Islet of Langerhans (tissue), 1 donor: ENCODE data around the gene PGM1.

Experiments used
- FAIRE-seq: peaks from one replicate; lab custom pipeline; 2011; peaks lifted over from hg19 to GRCh38; lab: Jason Lieb, UNC

Gene PGM1

GRCh38 chr1:63665824-63666223, 72.6 kb downstream of the PGM1 start:
- no peak for FAIRE-seq

GRCh38 chr1:63668298-63668697, 75.1 kb downstream of the PGM1 start:
- FAIRE-seq: no peak

- no peak for FAIRE-seq
These were observed 76.1 kb downstream of the PGM1 start for GRCh38 chr1:63669151-63669961.

- FAIRE-seq: no peak
These were observed 77.0 kb downstream of the PGM1 start for GRCh38 chr1:63670164-63670563.

- FAIRE-seq: no peak
These were observed 78.3 kb downstream of the PGM1 start for GRCh38 chr1:63671514-63671913.

GRCh38 chr1:63674238-63674864, 81.1 kb downstream of the PGM1 start:
- no peak for FAIRE-seq

GRCh38 chr1:63674865-63675419, 81.7 kb downstream of the PGM1 start:
- FAIRE-seq: no peak

GRCh38 chr1:63675420-63675931, 82.3 kb downstream of the PGM1 start:
- no peak for FAIRE-seq

- no peak for FAIRE-seq
These were observed 84.3 kb downstream of the PGM1 start for GRCh38 chr1:63677497-63677896.

- FAIRE-seq: no peak
These were observed 85.0 kb downstream of the PGM1 start for GRCh38 chr1:63678200-63678599.

GRCh38 chr1:63679076-63679475, 85.9 kb downstream of the PGM1 start:
- FAIRE-seq: no peak

GRCh38 chr1:63679589-63679988, 86.4 kb downstream of the PGM1 start:
- FAIRE-seq: no peak

- FAIRE-seq: no peak
These were observed 89.7 kb downstream of the PGM1 start for GRCh38 chr1:63682936-63683335.

GRCh38 chr1:63683759-63684158, 90.5 kb downstream of the PGM1 start:
- no peak for FAIRE-seq

- no peak for FAIRE-seq
These were observed 93.5 kb downstream of the PGM1 start for GRCh38 chr1:63686696-63687095.

- FAIRE-seq: no peak
These were observed 95.2 kb downstream of the PGM1 start for GRCh38 chr1:63688302-63688890.

- no peak for FAIRE-seq
These were observed 97.9 kb downstream of the PGM1 start for GRCh38 chr1:63690966-63691700.

GRCh38 chr1:63691701-63692425, 98.7 kb downstream of the PGM1 start:
- peak; percentile 99 for FAIRE-seq

GRCh38 chr1:63693944-63694571, 100.8 kb downstream of the PGM1 start:
- no peak for FAIRE-seq

GRCh38 chr1:63698001-63698838, 105.0 kb downstream of the PGM1 start:
- FAIRE-seq: no peak
